Activated CD8-positive, alpha-beta memory T cell treated with anti-CD3 and anti-CD28 coated beads for 4 hours (primary cell): Measurements from ENCODE around the gene SLC46A3.
"Not testable (repeated sequence)": the region's sequence is repeated elsewhere in the genome, so short reads cannot be mapped to it uniquely, and the experiment has no call there.

Experiments
- DNase-seq, 2 donors: peaks; one replicate each; pipeline ENCODE4 v3.0.0-alpha.2; 2020; ENCODE audit warnings: low read depth in 2 of 2

The SLC46A3 gene

GRCh38 chr13:28718543-28719226 is at the start of gene SLC46A3:
Gene SLC46A3 (minus strand): TSS chr13:28718970. CDS start chr13:28717998, 972 bp downstream.
- peak; percentile 93 to 96 for DNase-seq

- DNase-seq: no peak
Observed at GRCh38 chr13:28763887-28764286, 45.1 kb upstream of the SLC46A3 start.

GRCh38 chr13:28761586-28761985 is 42.8 kb upstream of the SLC46A3 start:
- DNase-seq: no peak

GRCh38 chr13:28755546-28755870 is 36.7 kb upstream of the SLC46A3 start:
- DNase-seq: no peak

GRCh38 chr13:28754698-28755545 is 36.2 kb upstream of the SLC46A3 start:
- DNase-seq: no peak

GRCh38 chr13:28753946-28754345 is 35.2 kb upstream of the SLC46A3 start:
- DNase-seq: no peak

GRCh38 chr13:28753208-28753892 is 34.6 kb upstream of the SLC46A3 start:
- no peak for DNase-seq

GRCh38 chr13:28751175-28751960 is 32.6 kb upstream of the SLC46A3 start:
- DNase-seq: no peak

GRCh38 chr13:28750187-28751045 is 31.6 kb upstream of the SLC46A3 start:
- no peak for DNase-seq

- no peak for DNase-seq
Observed at GRCh38 chr13:28747851-28748250, 29.1 kb upstream of the SLC46A3 start.

- no peak for DNase-seq
Observed at GRCh38 chr13:28746287-28746612, 27.5 kb upstream of the SLC46A3 start.

- DNase-seq: no peak
Observed at GRCh38 chr13:28744656-28745055, 25.9 kb upstream of the SLC46A3 start.

- no peak for DNase-seq
Observed at GRCh38 chr13:28744091-28744536, 25.3 kb upstream of the SLC46A3 start.

GRCh38 chr13:28743499-28744083 is 24.8 kb upstream of the SLC46A3 start:
- no peak for DNase-seq

GRCh38 chr13:28743020-28743419 is 24.2 kb upstream of the SLC46A3 start:
- DNase-seq: no peak

- not testable (repeated sequence) for DNase-seq
Observed at GRCh38 chr13:28742445-28742844, 23.7 kb upstream of the SLC46A3 start.

GRCh38 chr13:28741084-28741491 is 22.3 kb upstream of the SLC46A3 start:
- DNase-seq: no peak

GRCh38 chr13:28739376-28739775 is 20.6 kb upstream of the SLC46A3 start:
- DNase-seq: no peak

GRCh38 chr13:28735481-28736029 is 16.8 kb upstream of the SLC46A3 start:
- DNase-seq: no peak

GRCh38 chr13:28734906-28735305 is 16.1 kb upstream of the SLC46A3 start:
- no peak for DNase-seq
